Chondrocyte (in vitro differentiated cells): ENCODE results near the gene SLC7A6OS. TPM values are rescaled to one million over a fixed set of nuclear protein-coding genes. Genes with fewer than 3 reads are reported as not detected.

ENCODE experiments used
- DNase-seq: peaks from one replicate; pipeline ENCODE4 v3.0.0; 2021; ENCODE audit warnings: mixed read lengths, low spot score
- H3K27ac Mint-ChIP-seq: one replicate; pipeline ENCODE4 v1.8.0; 2021; ENCODE audit warnings: mild to moderate bottlenecking, moderate library complexity, mixed read lengths; ENCODE audit not compliant: unreplicated experiment
- H3K27me3 Mint-ChIP-seq: 2 replicates; pipeline ENCODE4 v1.8.0; 2021; ENCODE audit warnings: low read depth, mixed read lengths
- H3K36me3 Mint-ChIP-seq: 2 replicates; pipeline ENCODE4 v1.8.0; 2021; ENCODE audit warnings: low read depth, mixed read lengths
- H3K4me1 Mint-ChIP-seq: 2 replicates; pipeline ENCODE4 v1.8.0; 2021; ENCODE audit warnings: low read depth, mild to moderate bottlenecking, mixed read lengths
- H3K4me3 Mint-ChIP-seq: one replicate; pipeline ENCODE4 v1.8.0; 2021; ENCODE audit warnings: mild to moderate bottlenecking, moderate library complexity, mixed read lengths; ENCODE audit not compliant: unreplicated experiment
- H3K9me3 Mint-ChIP-seq: 2 replicates; pipeline ENCODE4 v1.8.0; 2021; ENCODE audit warnings: low read depth, mixed read lengths
- CTCF ChIP-seq: fragments of 200-600 bp; sonication (generic); IDR thresholded peaks from 2 replicates; pipeline ENCODE4 v1.5.0; 2021; ENCODE audit warnings: antibody characterized with exemption, mild to moderate bottlenecking, moderate library complexity
- total RNA-seq: library from RNA; stranded (reverse); gene quantifications from 3 replicates; pipeline ENCODE4 v1.2.1, GENCODE V29; 2021

Gene SLC7A6OS
- total RNA-seq, 1 donor from 2014 or later, result 9.5 TPM

DNA sequence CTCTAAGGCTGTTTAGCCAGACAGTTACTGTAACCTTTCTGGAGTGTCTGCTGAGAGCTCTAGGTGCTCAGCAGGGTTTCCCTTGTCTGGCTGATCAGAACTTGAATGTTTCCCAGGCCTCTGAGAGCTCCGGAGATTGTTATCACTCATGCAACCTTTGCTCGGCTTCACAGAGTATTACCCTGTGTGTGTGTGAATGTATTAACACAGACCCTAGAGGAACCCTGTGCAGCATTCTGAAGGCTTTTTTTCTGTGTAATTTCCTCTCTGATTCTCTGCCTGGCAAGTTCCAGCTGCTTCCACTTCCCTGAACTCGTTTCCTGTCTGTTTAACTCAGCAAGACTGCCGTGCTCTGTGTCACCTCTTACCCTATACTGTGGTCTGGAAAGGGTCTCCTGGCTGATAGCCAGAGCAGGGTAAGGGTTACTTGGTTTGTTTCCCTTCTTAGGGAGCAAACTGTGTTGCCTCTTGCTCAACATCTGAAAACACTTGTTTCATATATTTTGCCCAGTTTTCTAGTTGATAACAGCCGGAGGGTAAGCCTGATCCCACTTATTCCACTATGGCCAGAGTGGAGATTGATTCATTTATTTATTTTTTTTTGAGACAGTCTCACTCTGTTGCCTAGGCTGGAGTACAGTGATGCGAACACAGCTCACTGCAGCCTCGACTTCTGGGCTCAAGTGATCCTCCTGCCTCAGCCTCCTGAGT lies 21.8 kb upstream of the SLC7A6OS start:
- peak overlapping the region; percentile 80 for H3K27ac Mint-ChIP-seq
- H3K9me3 Mint-ChIP-seq, result no peaks in the 10 kb centered on the region
- H3K4me3 Mint-ChIP-seq, result no peak overlapping the region
- DNase-seq, result no peak
- no peaks in the 10 kb centered on the region for H3K27me3 Mint-ChIP-seq
- H3K36me3 Mint-ChIP-seq, result peaks cover 15% of the 10 kb centered on the region
- no peak for TF ChIP-seq CTCF
- peaks cover 23% of the 10 kb centered on the region for H3K4me1 Mint-ChIP-seq

- Mint-ChIP-seq H3K27ac (peak overlapping the region; percentile 80), H3K27me3 (no peaks in the 10 kb centered on the region), H3K4me3 (no peak overlapping the region), H3K36me3 (peaks cover 11% of the 10 kb centered on the region), H3K4me1 (peaks cover 23% of the 10 kb centered on the region), H3K9me3 (no peaks in the 10 kb centered on the region)
- TF ChIP-seq CTCF, result no peak
- no peak for DNase-seq
Observed at GRCh38 chr16:68331879-68332410, 21.2 kb upstream of the SLC7A6OS start.

DNA sequence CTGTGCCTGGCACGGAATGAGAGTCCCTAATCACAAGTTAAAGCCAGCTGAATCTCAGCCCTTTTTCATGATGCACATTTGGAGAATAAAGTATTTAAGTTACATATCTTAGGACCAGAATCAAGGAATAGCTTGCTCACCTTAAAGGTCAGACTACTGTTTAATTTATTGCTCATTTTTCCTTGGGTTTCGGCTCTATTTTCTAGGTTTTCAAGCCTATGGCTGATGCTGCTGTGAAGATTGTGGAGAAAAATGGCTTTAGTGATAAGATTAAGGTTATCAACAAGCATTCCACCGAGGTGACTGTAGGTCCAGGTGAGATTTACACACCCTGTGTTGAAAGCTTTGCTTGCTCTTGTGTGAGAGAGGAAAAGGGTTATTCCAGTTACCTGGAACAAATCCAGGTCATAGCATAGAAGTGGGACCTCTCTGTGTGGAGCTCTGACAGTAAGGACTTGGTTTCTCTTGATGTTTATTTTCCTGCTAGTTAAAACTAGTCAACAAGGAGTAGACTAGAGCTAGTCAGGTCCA lies 18.2 kb upstream of the SLC7A6OS start:
- Mint-ChIP-seq H3K4me3 (no peak overlapping the region), H3K9me3 (no peaks in the 10 kb centered on the region), H3K27me3 (no peaks in the 10 kb centered on the region), H3K27ac (no peak overlapping the region), H3K4me1 (peaks cover 18% of the 10 kb centered on the region), H3K36me3 (peaks cover 8% of the 10 kb centered on the region)
- no peak for DNase-seq
- TF ChIP-seq CTCF, result peak; percentile 55

DNA sequence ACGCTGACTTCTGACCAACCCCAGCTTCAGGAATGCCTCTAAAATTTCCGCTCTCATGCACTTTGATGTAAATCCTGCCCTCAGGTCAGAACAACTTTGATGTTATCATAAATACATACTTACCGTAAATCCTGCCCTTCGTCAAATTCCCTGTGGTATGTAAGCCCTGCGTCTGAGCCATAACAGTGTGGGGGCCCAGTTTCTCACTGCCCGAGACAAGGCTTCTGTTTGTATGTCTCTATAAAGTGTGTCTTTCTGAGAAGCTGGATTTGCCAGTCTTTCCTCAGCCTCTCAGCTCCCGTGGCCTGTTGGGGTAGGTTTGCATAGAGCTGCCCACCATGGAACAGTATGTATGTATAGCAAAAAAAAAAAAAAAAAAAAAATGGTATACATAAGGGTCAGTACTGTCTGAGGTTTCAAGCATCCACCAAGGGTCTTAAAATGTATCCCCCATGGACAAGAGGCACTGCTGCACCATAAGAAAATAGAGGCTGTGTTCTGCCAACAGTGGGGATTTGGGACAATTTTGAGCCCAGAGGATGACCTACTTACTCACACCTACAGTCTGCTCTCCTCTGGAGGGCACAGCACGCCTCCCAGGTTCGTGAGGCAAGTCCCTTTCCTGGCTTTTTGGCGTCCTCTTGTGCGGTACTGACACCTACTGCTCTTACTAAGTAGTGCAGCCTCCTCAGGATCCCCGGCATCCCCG lies 17.6 kb upstream of the SLC7A6OS start:
- H3K9me3 Mint-ChIP-seq, result no peaks in the 10 kb centered on the region
- no peak overlapping the region for H3K4me3 Mint-ChIP-seq
- H3K27ac Mint-ChIP-seq, result no peak overlapping the region

More for the DNA sequence above, 17.6 kb upstream of the SLC7A6OS start:
- no peak for DNase-seq
- TF ChIP-seq CTCF, result peak; percentile 92
- H3K27me3 Mint-ChIP-seq, result no peaks in the 10 kb centered on the region
- peaks cover 17% of the 10 kb centered on the region for H3K4me1 Mint-ChIP-seq
- H3K36me3 Mint-ChIP-seq, result peaks cover 8% of the 10 kb centered on the region
